Measurements from ENCODE around the gene FH.
A peak's percentile ranks its signal among the peaks of the same experiment; 100 is the strongest.

The FH gene

DNA sequence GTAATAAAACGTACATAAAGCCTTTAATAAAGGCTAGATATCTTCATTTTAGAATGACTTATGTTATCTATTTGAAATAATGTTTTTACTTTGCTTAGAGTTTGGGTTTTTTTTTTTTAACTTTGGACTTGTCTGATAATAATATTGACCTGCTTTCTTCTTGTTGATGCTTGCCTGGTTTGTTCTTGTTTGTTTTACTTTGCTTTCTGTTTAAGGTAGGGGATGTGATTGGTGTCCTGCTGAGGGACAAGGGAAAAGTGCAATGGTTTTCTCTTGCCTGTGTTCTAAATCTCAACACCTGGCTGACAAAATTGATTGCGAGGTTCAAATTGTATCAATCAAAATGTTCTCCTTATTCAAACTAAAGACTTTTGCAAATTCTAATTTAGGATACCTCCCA, 2.2 kb upstream of the FH start:
- no peak for DNase-seq (ENCODE audit: low spot score)
- TF ChIP-seq, protein P1, sequence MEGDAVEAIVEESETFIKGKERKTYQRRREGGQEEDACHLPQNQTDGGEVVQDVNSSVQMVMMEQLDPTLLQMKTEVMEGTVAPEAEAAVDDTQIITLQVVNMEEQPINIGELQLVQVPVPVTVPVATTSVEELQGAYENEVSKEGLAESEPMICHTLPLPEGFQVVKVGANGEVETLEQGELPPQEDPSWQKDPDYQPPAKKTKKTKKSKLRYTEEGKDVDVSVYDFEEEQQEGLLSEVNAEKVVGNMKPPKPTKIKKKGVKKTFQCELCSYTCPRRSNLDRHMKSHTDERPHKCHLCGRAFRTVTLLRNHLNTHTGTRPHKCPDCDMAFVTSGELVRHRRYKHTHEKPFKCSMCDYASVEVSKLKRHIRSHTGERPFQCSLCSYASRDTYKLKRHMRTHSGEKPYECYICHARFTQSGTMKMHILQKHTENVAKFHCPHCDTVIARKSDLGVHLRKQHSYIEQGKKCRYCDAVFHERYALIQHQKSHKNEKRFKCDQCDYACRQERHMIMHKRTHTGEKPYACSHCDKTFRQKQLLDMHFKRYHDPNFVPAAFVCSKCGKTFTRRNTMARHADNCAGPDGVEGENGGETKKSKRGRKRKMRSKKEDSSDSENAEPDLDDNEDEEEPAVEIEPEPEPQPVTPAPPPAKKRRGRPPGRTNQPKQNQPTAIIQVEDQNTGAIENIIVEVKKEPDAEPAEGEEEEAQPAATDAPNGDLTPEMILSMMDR (IDR thresholded peaks at IDR 0.05; ENCODE audit: extremely low read depth, missing control alignments) = no peak

DNA sequence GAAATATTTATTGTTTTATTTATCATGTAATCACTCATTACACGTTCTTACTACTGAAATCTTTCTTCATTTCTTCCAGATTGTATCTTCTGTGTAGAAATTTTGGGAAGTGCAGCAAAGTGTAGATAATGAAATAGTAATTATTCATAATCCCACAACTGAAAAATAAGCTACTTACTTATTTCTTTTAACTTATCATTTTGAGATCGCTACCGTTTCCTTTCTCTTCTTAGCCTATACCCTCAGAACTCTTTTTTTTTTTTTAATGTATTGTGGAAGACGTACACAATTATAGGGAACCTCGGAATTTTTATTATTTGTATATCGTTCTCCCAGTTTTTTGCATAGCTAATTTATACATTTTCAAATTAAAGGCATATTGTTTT, 518 bp upstream of the FH start:
- TF ChIP-seq, protein P1 (IDR thresholded peaks at IDR 0.05; ENCODE audit: extremely low read depth, missing control alignments) = no peak
- no peak for DNase-seq (ENCODE audit: low spot score)

DNA sequence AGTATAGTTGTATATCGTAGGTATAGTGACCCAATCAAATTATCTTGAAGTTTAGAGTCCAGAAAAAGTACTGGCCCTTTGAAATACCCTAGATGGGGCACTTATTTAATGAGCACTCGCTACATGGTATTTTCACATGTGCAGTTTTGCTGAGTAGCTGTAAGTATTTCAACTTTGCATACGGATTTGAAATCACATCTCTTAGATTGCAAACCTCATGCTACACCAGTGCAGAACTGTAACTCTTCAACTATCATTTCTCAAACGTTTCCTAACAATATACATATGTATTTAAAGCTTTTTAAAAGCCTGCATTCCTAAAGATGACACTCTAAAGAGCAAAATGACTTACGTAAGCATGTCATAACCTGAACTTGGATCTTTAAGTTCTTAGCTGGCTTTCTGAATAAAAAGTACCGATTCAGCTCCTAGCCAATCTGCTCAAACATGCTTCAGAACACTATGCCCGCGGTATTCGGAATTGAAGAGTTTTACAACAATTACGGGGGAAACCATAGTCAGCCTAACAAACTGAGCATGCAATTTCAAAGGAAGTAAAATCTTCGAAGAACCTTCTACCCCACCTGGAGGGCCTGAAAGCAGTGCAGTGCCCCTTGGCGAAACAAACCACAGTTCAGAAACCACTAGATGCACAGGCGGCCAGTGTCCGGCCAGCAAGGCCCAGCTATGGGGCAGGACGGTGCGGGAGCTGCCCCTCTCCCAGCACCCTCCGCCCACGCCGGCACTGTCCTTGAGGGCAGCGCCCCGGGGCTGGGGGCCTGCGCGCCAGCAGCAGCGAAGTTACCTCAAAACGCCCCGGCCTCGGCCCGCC, 863 bp downstream of the FH start:
- TF ChIP-seq, protein P1 (IDR thresholded peaks at IDR 0.05; ENCODE audit: extremely low read depth, missing control alignments) = no peak
- DNase-seq (ENCODE audit: low spot score) = peak; percentile 25

DNA sequence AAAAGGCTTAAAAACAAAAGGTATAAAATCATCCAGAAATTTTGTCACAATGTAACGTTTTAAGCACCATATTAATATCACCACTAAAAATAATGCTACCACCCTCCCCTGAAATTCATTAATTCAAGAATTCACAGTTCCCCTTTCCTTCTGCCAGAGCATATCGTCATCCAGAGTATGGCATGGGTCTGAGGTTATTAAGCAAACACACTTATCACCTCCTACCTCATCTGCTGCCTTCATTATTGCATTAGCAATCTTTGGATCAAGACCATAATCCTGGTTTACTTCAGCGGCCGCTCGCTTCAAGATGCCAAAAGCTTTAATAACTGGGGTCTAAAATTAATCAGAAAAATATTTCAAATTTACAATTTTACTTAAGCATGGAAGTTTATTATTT, 6.2 kb downstream of the FH start:
- TF ChIP-seq, protein P1 (IDR thresholded peaks at IDR 0.05; ENCODE audit: extremely low read depth, missing control alignments) = no peak
- DNase-seq (ENCODE audit: low spot score) = no peak

DNA sequence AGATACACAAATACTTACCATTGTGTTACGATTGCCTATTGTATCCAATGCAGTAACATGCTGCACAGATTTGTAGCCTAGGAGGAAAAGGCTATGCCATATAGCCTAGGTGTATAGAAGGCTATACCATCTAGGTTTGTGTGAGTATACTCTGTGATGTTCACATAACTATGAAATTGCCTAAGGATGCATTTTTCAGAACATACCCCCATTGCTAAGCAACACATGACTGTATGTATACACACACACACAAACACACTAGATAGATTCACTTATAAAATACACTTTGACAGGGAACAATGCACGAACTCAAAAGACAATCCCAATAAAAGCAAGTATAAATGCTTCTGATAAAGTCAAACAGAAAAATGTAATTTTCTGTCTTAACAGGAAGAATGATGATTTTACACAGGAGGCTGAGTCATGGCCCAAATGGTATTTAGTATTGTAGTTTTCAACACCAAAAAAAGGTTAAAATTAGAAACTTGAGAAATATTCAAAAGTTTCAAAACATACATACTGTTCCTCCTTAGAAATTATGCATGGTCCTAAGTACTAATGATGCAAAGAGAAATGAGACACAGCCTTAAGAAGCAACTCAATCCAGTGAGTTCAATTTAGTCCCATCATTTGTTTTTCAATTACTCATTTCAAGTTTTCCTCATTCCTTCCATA, 12.2 kb downstream of the FH start:
- DNase-seq (ENCODE audit: low spot score) = no peak
- TF ChIP-seq, protein P1 (IDR thresholded peaks at IDR 0.05; ENCODE audit: extremely low read depth, missing control alignments) = no peak

DNA sequence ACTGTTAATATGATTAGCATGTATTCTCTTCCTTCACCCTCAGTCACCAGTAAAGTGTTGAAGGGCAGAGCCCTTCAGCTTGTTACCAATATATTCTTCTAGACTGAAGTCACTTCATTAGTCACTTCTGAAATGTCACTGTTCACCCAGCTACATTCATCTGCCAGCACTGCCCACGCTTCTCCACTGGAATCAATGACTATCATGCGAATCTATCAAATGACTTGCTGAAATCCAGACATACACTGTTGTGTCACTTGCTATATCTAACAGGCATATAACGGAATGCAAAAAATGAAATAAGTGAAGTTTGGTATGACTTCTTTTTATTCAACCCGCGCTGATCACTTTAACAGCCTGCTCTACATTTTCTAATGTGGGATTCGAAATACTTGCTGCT, 16.1 kb downstream of the FH start:
- TF ChIP-seq, protein P1 (IDR thresholded peaks at IDR 0.05; ENCODE audit: extremely low read depth, missing control alignments) = no peak
- DNase-seq (ENCODE audit: low spot score) = no peak

DNA sequence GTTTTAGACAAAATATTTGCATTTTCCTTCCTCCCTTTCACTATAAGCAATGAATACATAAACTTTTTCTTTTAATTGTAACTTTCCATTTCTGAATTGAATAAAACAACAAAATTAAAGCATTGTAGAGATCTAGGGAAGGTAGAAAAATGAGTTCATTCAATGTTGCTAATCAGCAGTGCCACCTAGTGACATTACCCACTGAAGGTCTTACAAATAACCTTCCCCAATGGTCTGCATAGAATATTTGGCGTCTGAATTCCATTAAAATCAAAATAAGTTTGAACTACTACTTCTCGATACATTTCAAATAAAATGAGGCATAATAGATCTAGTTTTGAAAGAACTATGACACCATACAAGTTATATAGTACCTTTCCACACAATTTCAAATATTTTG, 19.6 kb downstream of the FH start:
- DNase-seq (ENCODE audit: low spot score) = no peak

More for the DNA sequence above, 19.6 kb downstream of the FH start:
- TF ChIP-seq, protein P1 (IDR thresholded peaks at IDR 0.05; ENCODE audit: extremely low read depth, missing control alignments) = peak; percentile 28
